Amygdala (tissue), 56 donors: Measurements from ENCODE around the gene HNF1A.
"Not testable (repeated sequence)": the region's sequence is repeated elsewhere in the genome, so short reads cannot be mapped to it uniquely, and the experiment has no call there.

Source experiments
- DNase-seq, 56 donors: peaks; one replicate each; lab custom pipeline; 2025; lab: John Stamatoyannopoulos, UW

Gene HNF1A

GRCh38 chr12:121036810-121037326, 58.5 kb downstream of the HNF1A start:
- no peak for DNase-seq

GRCh38 chr12:121038861-121039668, 60.7 kb downstream of the HNF1A start, which contains the start of gene OASL:
OASL (minus strand) TSS chr12:121039246; CDS start chr12:121038971, 275 bp downstream.
- peak in 15 of 56 donors; percentile 2 to 37 (median 6) for DNase-seq

- no peak for DNase-seq
These were observed 64.7 kb downstream of the HNF1A start for GRCh38 chr12:121043067-121043466.

- not testable (repeated sequence) for DNase-seq
These were observed 69.1 kb downstream of the HNF1A start for GRCh38 chr12:121047400-121047799.

- DNase-seq = no peak
These were observed 70.1 kb downstream of the HNF1A start for GRCh38 chr12:121048442-121048841.

- DNase-seq = peak in 2 of 56 donors; percentile 2 to 18
These were observed 72.4 kb downstream of the HNF1A start for GRCh38 chr12:121050725-121051124.
